GM12864 (cell line): ENCODE data around the gene HMSD.

ENCODE experiments used
- DNase-seq: peaks from one replicate; pipeline ENCODE4 v3.0.0-alpha.2; 2011; ENCODE audit warnings: low read depth
- H3K4me3 ChIP-seq: 2 replicates; pipeline ENCODE4 v1.5.1; 2011; ENCODE audit warnings: mild to moderate bottlenecking, low read depth, low read length, control low read depth
- TF ChIP-seq, protein P1 (sequence below): IDR thresholded peaks from 2 replicates; pipeline ENCODE4 v1.5.1; 2011; ENCODE audit warnings: low read depth, mild to moderate bottlenecking, moderate library complexity, low read length, control low read depth, inconsistent platforms; ENCODE audit errors: missing control alignments

HMSD gene

DNA sequence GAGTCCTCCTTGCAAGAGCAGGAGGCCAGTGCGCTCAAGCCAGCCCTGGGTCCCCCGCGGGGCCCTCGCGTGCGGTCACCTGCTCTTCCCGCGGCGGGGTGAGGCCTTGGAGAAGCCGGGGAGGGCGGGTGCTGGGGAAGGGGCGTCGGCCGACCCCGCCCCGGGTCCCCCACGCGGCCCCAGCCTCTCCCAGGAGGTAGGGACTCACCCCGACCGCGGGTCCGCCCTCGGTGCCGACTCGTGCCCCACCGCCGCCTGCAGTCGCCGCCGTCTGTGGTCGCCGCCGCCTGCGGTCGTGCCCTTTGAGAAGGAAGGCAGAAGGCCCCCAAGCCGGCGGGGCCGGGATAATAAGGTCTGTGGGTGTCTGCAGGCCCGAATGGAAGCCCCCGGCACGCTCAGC, 53.5 kb downstream of the HMSD start:
- TF ChIP-seq, protein P1, sequence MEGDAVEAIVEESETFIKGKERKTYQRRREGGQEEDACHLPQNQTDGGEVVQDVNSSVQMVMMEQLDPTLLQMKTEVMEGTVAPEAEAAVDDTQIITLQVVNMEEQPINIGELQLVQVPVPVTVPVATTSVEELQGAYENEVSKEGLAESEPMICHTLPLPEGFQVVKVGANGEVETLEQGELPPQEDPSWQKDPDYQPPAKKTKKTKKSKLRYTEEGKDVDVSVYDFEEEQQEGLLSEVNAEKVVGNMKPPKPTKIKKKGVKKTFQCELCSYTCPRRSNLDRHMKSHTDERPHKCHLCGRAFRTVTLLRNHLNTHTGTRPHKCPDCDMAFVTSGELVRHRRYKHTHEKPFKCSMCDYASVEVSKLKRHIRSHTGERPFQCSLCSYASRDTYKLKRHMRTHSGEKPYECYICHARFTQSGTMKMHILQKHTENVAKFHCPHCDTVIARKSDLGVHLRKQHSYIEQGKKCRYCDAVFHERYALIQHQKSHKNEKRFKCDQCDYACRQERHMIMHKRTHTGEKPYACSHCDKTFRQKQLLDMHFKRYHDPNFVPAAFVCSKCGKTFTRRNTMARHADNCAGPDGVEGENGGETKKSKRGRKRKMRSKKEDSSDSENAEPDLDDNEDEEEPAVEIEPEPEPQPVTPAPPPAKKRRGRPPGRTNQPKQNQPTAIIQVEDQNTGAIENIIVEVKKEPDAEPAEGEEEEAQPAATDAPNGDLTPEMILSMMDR: no peak
- no peak overlapping the region for H3K4me3 ChIP-seq
- DNase-seq: no peak

DNA sequence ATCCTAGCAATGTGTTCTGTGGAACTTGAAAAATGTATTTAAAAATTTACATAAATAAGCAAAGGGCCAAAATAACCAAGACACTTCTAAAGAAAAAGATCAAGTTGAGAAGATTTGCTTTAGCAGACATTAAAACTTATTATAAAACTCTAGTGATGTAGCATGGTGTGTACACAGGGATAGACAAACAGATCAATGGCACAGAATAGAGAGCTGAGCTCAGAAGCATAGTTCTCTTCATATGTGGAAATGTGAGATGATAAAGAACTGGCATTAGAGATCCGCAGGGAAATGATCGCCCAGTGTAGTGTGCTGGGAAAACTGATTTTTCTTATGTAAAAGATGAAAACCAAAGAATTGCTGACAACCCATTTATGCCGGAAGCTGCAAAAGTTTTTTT, 60.2 kb downstream of the HMSD start:
- no peak overlapping the region for H3K4me3 ChIP-seq
- TF ChIP-seq, protein P1: no peak
- DNase-seq: no peak
